ENCODE measurements around the gene MTMR2.

DNA sequence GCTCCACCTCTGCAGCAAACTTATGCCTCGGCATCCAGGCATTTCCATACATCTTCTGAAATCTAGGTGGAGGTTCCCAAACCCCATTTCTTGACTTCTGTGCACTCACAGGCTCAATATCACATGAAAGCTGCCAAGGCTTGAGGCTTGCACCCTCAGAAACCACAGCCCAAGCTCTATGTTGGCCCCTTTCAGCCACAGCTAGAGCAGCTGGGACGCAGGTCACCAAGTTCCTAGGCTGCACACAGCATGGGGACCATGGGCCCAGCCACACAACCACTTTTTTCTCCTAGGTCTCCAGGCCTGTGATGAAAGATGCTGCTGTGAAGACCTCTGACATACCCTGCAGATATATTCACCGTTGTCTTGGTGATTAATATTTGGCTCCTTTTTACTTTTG is 24.7 kb upstream of the MTMR2 start:
- TF ChIP-seq ZC3H10 (CRISPR knock-in tag; IDR thresholded peaks at IDR 0.05) (no peak), PPARA (CRISPR knock-in tag; IDR thresholded peaks at IDR 0.05; ENCODE audit: borderline replicate concordance) (no peak), SNAI2 (CRISPR knock-in tag; IDR thresholded peaks at IDR 0.05) (no peak), GLIS3 (CRISPR knock-in tag; IDR thresholded peaks at IDR 0.05) (no peak), ISL1 (CRISPR knock-in tag; IDR thresholded peaks at IDR 0.05) (no peak), ZFP30 (CRISPR knock-in tag; IDR thresholded peaks at IDR 0.05) (no peak), BACH2 (CRISPR knock-in tag; IDR thresholded peaks at IDR 0.05; ENCODE audit: borderline replicate concordance) (no peak)
- TF ChIP-seq, protein P1, sequence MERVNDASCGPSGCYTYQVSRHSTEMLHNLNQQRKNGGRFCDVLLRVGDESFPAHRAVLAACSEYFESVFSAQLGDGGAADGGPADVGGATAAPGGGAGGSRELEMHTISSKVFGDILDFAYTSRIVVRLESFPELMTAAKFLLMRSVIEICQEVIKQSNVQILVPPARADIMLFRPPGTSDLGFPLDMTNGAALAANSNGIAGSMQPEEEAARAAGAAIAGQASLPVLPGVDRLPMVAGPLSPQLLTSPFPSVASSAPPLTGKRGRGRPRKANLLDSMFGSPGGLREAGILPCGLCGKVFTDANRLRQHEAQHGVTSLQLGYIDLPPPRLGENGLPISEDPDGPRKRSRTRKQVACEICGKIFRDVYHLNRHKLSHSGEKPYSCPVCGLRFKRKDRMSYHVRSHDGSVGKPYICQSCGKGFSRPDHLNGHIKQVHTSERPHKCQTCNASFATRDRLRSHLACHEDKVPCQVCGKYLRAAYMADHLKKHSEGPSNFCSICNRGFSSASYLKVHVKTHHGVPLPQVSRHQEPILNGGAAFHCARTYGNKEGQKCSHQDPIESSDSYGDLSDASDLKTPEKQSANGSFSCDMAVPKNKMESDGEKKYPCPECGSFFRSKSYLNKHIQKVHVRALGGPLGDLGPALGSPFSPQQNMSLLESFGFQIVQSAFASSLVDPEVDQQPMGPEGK (CRISPR knock-in tag; IDR thresholded peaks at IDR 0.05; ENCODE audit: borderline replicate concordance), result no peak
- TF ChIP-seq, protein P2, sequence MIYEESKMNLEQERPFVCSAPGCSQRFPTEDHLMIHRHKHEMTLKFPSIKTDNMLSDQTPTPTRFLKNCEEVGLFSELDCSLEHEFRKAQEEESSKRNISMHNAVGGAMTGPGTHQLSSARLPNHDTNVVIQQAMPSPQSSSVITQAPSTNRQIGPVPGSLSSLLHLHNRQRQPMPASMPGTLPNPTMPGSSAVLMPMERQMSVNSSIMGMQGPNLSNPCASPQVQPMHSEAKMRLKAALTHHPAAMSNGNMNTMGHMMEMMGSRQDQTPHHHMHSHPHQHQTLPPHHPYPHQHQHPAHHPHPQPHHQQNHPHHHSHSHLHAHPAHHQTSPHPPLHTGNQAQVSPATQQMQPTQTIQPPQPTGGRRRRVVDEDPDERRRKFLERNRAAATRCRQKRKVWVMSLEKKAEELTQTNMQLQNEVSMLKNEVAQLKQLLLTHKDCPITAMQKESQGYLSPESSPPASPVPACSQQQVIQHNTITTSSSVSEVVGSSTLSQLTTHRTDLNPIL (CRISPR knock-in tag; IDR thresholded peaks at IDR 0.05; ENCODE audit: low read depth), result no peak
